AG04449 (cell line): ENCODE results near the gene ANKS3.

Experiments
- CTCF ChIA-PET: fragments of 350-600 bp; formaldehyde crosslinking; extraction: SDS; loops from one replicate; lab custom pipeline; 2021; ENCODE audit warnings: antibody characterized with exemption; lab: Yijun Ruan, JAX
- POLR2A ChIA-PET: fragments of 400-600, 350-600 bp; formaldehyde crosslinking; extraction: SDS; loops from one replicate; lab custom pipeline; 2020; ENCODE audit warnings: antibody characterized with exemption, inconsistent platforms; lab: Yijun Ruan, JAX
- DNase-seq: peaks from one replicate; pipeline ENCODE4 v3.0.0-alpha.2; 2010; ENCODE audit warnings: low read depth, low spot score
- H3K4me3 ChIP-seq: 2 replicates; pipeline ENCODE4 v1.5.1; 2011; ENCODE audit warnings: low read depth, mild to moderate bottlenecking, control low read depth, low read length
- CTCF ChIP-seq: IDR thresholded peaks from one replicate; pipeline ENCODE4 v1.5.1; 2011; ENCODE audit warnings: mild to moderate bottlenecking, moderate library complexity, low read length, control low read depth, inconsistent platforms; ENCODE audit not compliant: insufficient read depth; ENCODE audit errors: missing control alignments

The ANKS3 gene

GRCh38 chr16:4723071-4723767, 10.9 kb downstream of the ANKS3 start:
- CTCF ChIA-PET, result interaction anchor here (1.4 kb wide), 1 partner anchor 233 kb away, joined by 3 read pairs; no protein-coding TSS in a partner anchor
- TF ChIP-seq CTCF, result no peak
- DNase-seq, result no peak
- no peak overlapping the region for H3K4me3 ChIP-seq
- POLR2A ChIA-PET, result no interaction called here

- TF ChIP-seq CTCF, result no peak
- H3K4me3 ChIP-seq, result no peak overlapping the region
- ChIA-PET CTCF (no interaction called here), POLR2A (no interaction called here)
- no peak for DNase-seq
Observed at GRCh38 chr16:4718466-4718865, 15.6 kb downstream of the ANKS3 start.

GRCh38 chr16:4714996-4715395, 19.1 kb downstream of the ANKS3 start:
- POLR2A ChIA-PET, result interaction anchor here (0.6 kb wide), 1 partner anchor 251 kb away, joined by 6 read pairs; no protein-coding TSS in a partner anchor
- no peak overlapping the region for H3K4me3 ChIP-seq
- DNase-seq, result no peak
- CTCF ChIA-PET, result no interaction called here
- no peak for TF ChIP-seq CTCF

- DNase-seq, result no peak
- TF ChIP-seq CTCF, result no peak
- H3K4me3 ChIP-seq, result no peak overlapping the region
- POLR2A ChIA-PET, result interaction anchor here (0.6 kb wide), 1 partner anchor 250 kb away, joined by 6 read pairs; no protein-coding TSS in a partner anchor
- CTCF ChIA-PET, result no interaction called here
Observed at GRCh38 chr16:4713663-4714501, 20.2 kb downstream of the ANKS3 start.

- no peak for DNase-seq
- no peak overlapping the region for H3K4me3 ChIP-seq
- CTCF ChIA-PET, result interaction anchor here (0.8 to 1.4 kb wide), 3 partner anchors 9 to 247 kb away, joined by 3 to 4 read pairs (median 4); no protein-coding TSS in a partner anchor
- no peak for TF ChIP-seq CTCF
- POLR2A ChIA-PET, result no interaction called here
Observed at GRCh38 chr16:4709481-4709880, 24.6 kb downstream of the ANKS3 start.

- CTCF ChIA-PET, result interaction anchor here (0.7 to 1.1 kb wide), 2 partner anchors 11 to 249 kb away, joined by 3 to 4 read pairs; no protein-coding TSS in a partner anchor
- no peak overlapping the region for H3K4me3 ChIP-seq
- POLR2A ChIA-PET, result interaction anchor here (0.9 kb wide), 1 partner anchor 13 kb away, joined by 3 read pairs; no protein-coding TSS in a partner anchor
- no peak for TF ChIP-seq CTCF
- no peak for DNase-seq
Observed at GRCh38 chr16:4706871-4707270, 27.2 kb downstream of the ANKS3 start.
